ENCODE results near the gene HIF3A.

DNA sequence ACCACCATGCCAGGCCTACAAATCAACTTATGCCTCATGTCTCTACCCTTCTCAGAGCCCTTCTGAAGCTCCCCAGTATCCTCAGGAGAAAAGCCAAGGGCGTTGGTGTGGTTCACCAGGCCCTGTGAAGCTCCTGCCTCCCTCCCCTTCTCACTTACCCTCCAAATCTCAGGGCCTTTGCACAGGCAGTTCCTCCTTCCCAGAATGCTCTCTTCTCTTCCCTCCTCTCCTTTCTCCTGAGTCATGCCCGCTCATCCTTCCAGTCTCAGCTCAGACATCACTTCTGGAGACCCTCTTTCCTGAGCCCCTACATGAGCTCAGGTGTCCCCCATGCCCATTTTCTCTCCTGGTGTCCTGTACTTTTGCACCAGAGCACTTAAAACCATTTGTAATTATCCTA lies 20.5 kb downstream of the HIF3A start:
- TF ChIP-seq EP300 (IDR thresholded peaks at IDR 0.05), result no peak
- TF ChIP-seq, protein P1, sequence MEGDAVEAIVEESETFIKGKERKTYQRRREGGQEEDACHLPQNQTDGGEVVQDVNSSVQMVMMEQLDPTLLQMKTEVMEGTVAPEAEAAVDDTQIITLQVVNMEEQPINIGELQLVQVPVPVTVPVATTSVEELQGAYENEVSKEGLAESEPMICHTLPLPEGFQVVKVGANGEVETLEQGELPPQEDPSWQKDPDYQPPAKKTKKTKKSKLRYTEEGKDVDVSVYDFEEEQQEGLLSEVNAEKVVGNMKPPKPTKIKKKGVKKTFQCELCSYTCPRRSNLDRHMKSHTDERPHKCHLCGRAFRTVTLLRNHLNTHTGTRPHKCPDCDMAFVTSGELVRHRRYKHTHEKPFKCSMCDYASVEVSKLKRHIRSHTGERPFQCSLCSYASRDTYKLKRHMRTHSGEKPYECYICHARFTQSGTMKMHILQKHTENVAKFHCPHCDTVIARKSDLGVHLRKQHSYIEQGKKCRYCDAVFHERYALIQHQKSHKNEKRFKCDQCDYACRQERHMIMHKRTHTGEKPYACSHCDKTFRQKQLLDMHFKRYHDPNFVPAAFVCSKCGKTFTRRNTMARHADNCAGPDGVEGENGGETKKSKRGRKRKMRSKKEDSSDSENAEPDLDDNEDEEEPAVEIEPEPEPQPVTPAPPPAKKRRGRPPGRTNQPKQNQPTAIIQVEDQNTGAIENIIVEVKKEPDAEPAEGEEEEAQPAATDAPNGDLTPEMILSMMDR (IDR thresholded peaks at IDR 0.05), result no peak

Measured in stomach (tissue), 4 donors.